Keratinocyte (primary cell): ENCODE data around the gene MPV17L2. TPM values are rescaled to one million over a fixed set of nuclear protein-coding genes. Genes with fewer than 3 reads are reported as not detected.

Experiments
- DNase-seq: peaks from one replicate; pipeline ENCODE4 v3.0.0-alpha.2; 2011; ENCODE audit warnings: low read depth, missing footprints, low spot score
- FAIRE-seq: peaks from 2 replicates; lab custom pipeline; 2011; peaks lifted over from hg19 to GRCh38; lab: Jason Lieb, UNC
- H2AFZ ChIP-seq: 2 replicates; pipeline ENCODE4 v1.6.0; 2012; ENCODE audit warnings: low read length, control low read depth, inconsistent platforms; ENCODE audit not compliant: control insufficient read depth
- H3K27ac ChIP-seq: 2 replicates; pipeline ENCODE4 v1.5.1; 2011; ENCODE audit warnings: low read length; ENCODE audit not compliant: control insufficient read depth, insufficient read depth
- H3K27me3 ChIP-seq: 3 replicates; pipeline ENCODE4 v1.6.0; 2011; ENCODE audit warnings: low read length; ENCODE audit not compliant: control insufficient read depth, insufficient read depth; ENCODE audit errors: extremely low read depth
- H3K36me3 ChIP-seq, 2 experiments: 2 replicates in 1 of 2; 3 replicates in 1 of 2; pipeline ENCODE4 v1.5.1; 2011; ENCODE audit warnings: low read length in 2 of 2, mild to moderate bottlenecking in 1 of 2; ENCODE audit not compliant: control insufficient read depth in 2 of 2, insufficient read depth in 2 of 2; ENCODE audit errors: extremely low read depth in 1 of 2
- H3K4me1 ChIP-seq: 3 replicates; pipeline ENCODE4 v1.5.1; 2011; ENCODE audit warnings: low read length; ENCODE audit not compliant: control insufficient read depth, insufficient read depth; ENCODE audit errors: extremely low read depth
- H3K4me2 ChIP-seq: 3 replicates; pipeline ENCODE4 v1.6.0; 2011; ENCODE audit warnings: low read depth, low read length; ENCODE audit not compliant: control insufficient read depth, insufficient read depth; ENCODE audit errors: extremely low read depth
- H3K4me3 ChIP-seq, 3 experiments: fragments of 200-600 bp in 1 of 3; sonication (generic) in 1 of 3; 2 replicates in 2 of 3; 3 replicates in 1 of 3; pipeline ENCODE4 v1.5.1; 2011 to 2016; ENCODE audit warnings: low read length in 3 of 3, mild to moderate bottlenecking in 3 of 3, control low read depth in 2 of 3, inconsistent platforms in 1 of 3, low read depth in 1 of 3, mixed read lengths in 1 of 3, mixed run types in 1 of 3, moderate library complexity in 1 of 3; ENCODE audit not compliant: control insufficient read depth in 2 of 3, insufficient read depth in 2 of 3; ENCODE audit errors: extremely low read depth in 1 of 3
- H3K79me2 ChIP-seq: 2 replicates; pipeline ENCODE4 v1.6.0; 2012; ENCODE audit warnings: low read length; ENCODE audit not compliant: control insufficient read depth, insufficient read depth
- H3K9ac ChIP-seq: 3 replicates; pipeline ENCODE4 v1.6.0; 2011; ENCODE audit warnings: low read length; ENCODE audit not compliant: control insufficient read depth, insufficient read depth; ENCODE audit errors: extremely low read depth
- H3K9me1 ChIP-seq: 3 replicates; pipeline ENCODE4 v1.6.0; 2011; ENCODE audit warnings: low read length; ENCODE audit not compliant: control insufficient read depth, insufficient read depth; ENCODE audit errors: extremely low read depth
- H3K9me3 ChIP-seq: 2 replicates; pipeline ENCODE4 v1.5.1; 2012; ENCODE audit warnings: low read depth, low read length; ENCODE audit not compliant: control insufficient read depth
- H4K20me1 ChIP-seq: 3 replicates; pipeline ENCODE4 v1.6.0; 2011; ENCODE audit warnings: low read length; ENCODE audit not compliant: control insufficient read depth, insufficient read depth; ENCODE audit errors: extremely low read depth
- CTCF ChIP-seq, 3 experiments: IDR thresholded peaks in 1 of 3; conservative IDR thresholded peaks in 1 of 3; optimal IDR thresholded peaks in 1 of 3; 2 replicates in 2 of 3; 3 replicates in 1 of 3; pipeline versions ENCODE3 to v1.5.1; 2011; ENCODE audit warnings: low read length in 3 of 3, mild to moderate bottlenecking in 3 of 3, moderate library complexity in 2 of 3, control low read depth in 1 of 3, inconsistent platforms in 1 of 3; ENCODE audit not compliant: insufficient read depth in 2 of 3; ENCODE audit errors: extremely low read depth in 1 of 3
- EZH2 ChIP-seq: IDR thresholded peaks from one replicate; pipeline ENCODE4 v1.6.1; 2012; ENCODE audit warnings: inconsistent platforms, mild to moderate bottlenecking, low read length, moderate library complexity
- dilution Hi-C: fragments of 300-500 bp; cut with MboI; formaldehyde crosslinking; loops from one replicate; pipeline ENCODE4 v1.7.0; 2020; ENCODE audit warnings: low sequenced_read_pairs; ENCODE audit not compliant: extremely low pct_ligation_motif_present
- polyA plus RNA-seq, 5 experiments: library from polyadenylated mRNA; depleted of rRNA in 3 of 5; stranded (reverse) in 3 of 5; stranded (forward) in 1 of 5; unstranded in 1 of 5; fragments of >200 nt; gene quantifications; 1 replicate in 1 of 5; 2 replicates in 3 of 5; 3 replicates in 1 of 5; pipeline versions ENCODE4 v1.2.1 to v1.2.3, GENCODE V29; 2011 to 2012; ENCODE audit warnings: missing spikeins in 2 of 5, low read depth in 1 of 5, low replicate concordance in 1 of 5

MPV17L2 gene
- polyA plus RNA-seq, 1 donor (not counting 4 experiments of a cell fraction or from before 2014, with no cell fraction given): 26.3 TPM

GRCh38 chr19:18167975-18168645, 24.9 kb upstream of the MPV17L2 start:
- no peaks in the 10 kb centered on the region for H3K4me1 ChIP-seq
- no peak overlapping the region for H3K27ac ChIP-seq
- H3K9me3 ChIP-seq: no peaks in the 10 kb centered on the region
- TF ChIP-seq CTCF (optimal IDR thresholded peaks at IDR 0.05 in 1 of 3, IDR thresholded peaks at IDR 0.05 in 1 of 3, conservative IDR thresholded peaks at IDR 0.05 in 1 of 3; ENCODE audit: extremely low read depth in 1 of 3, insufficient read depth in 2 of 3, low read length in 3 of 3) (peak; percentile 72 to 87 (median 82)), EZH2 (no peak)
- dilution Hi-C loops: no loop called here
- no peaks in the 10 kb centered on the region for H3K9me1 ChIP-seq
- no peak overlapping the region for H2AFZ ChIP-seq
- H3K4me2 ChIP-seq: no peak overlapping the region
- no peaks in the 10 kb centered on the region for H3K27me3 ChIP-seq
- no peak for FAIRE-seq
- no peak for DNase-seq
- H3K36me3 ChIP-seq: peaks cover 33 to 34% of the 10 kb centered on the region in 2 experiments
- H3K9ac ChIP-seq: no peak overlapping the region
- no peak overlapping the region for H3K4me3 ChIP-seq
- H3K79me2 ChIP-seq: no peaks in the 10 kb centered on the region
- peaks cover 4% of the 10 kb centered on the region for H4K20me1 ChIP-seq

- H3K36me3 ChIP-seq: peaks cover 27 to 28% of the 10 kb centered on the region in 2 experiments
- no peaks in the 10 kb centered on the region for H3K79me2 ChIP-seq
- DNase-seq: no peak
These were observed 24.2 kb upstream of the MPV17L2 start for GRCh38 chr19:18168673-18169381.

More at GRCh38 chr19:18168673-18169381, 24.2 kb upstream of the MPV17L2 start:
- no peak overlapping the region for H3K4me2 ChIP-seq
- dilution Hi-C loops: no loop called here
- H2AFZ ChIP-seq: no peak overlapping the region
- H3K4me1 ChIP-seq: no peaks in the 10 kb centered on the region
- H4K20me1 ChIP-seq: peaks cover 4% of the 10 kb centered on the region
- no peak overlapping the region for H3K9ac ChIP-seq
- no peaks in the 10 kb centered on the region for H3K9me3 ChIP-seq
- H3K27ac ChIP-seq: no peak overlapping the region
- TF ChIP-seq EZH2 (no peak), CTCF (optimal IDR thresholded peaks at IDR 0.05 in 1 of 3, IDR thresholded peaks at IDR 0.05 in 1 of 3, conservative IDR thresholded peaks at IDR 0.05 in 1 of 3; ENCODE audit: extremely low read depth in 1 of 3, insufficient read depth in 2 of 3, low read length in 3 of 3) (no peak)
- H3K9me1 ChIP-seq: no peaks in the 10 kb centered on the region
- H3K4me3 ChIP-seq: no peak overlapping the region
- no peak for FAIRE-seq
- no peaks in the 10 kb centered on the region for H3K27me3 ChIP-seq
